Astrocyte (in vitro differentiated cells and primary cell): Measurements from ENCODE around the gene MRTFA.

Source experiments
- CTCF ChIP-seq: IDR thresholded peaks from 2 replicates; pipeline ENCODE4 v1.5.1; 2011; ENCODE audit warnings: low read depth, mild to moderate bottlenecking, inconsistent platforms, low read length, moderate library complexity; ENCODE audit not compliant: insufficient read depth
- EZH2 ChIP-seq: IDR thresholded peaks from 2 replicates; pipeline ENCODE4 v1.6.1; 2012; ENCODE audit warnings: mild to moderate bottlenecking, low read length, inconsistent platforms; ENCODE audit not compliant: insufficient read depth

- TF ChIP-seq EZH2 (no peak), CTCF (no peak)
Measured at GRCh38 chr22:40406063-40406890, 230.2 kb downstream of the MRTFA start.
